Skeletal muscle satellite cell (primary cell): ENCODE results near the gene FUBP3. TPM values are rescaled to one million over a fixed set of nuclear protein-coding genes. Genes with fewer than 3 reads are reported as not detected.
"Not testable (repeated sequence)": the region's sequence is repeated elsewhere in the genome, so short reads cannot be mapped to it uniquely, and the experiment has no call there.

ENCODE experiments used
- H3K27me3 ChIP-seq: 2 replicates; pipeline ENCODE4 v1.7.0; 2013; ENCODE audit warnings: low read length; ENCODE audit not compliant: control insufficient read depth, insufficient read depth
- H3K36me3 ChIP-seq: 2 replicates; pipeline ENCODE4 v1.7.0; 2013; ENCODE audit warnings: mild to moderate bottlenecking, control low read depth, low read length; ENCODE audit not compliant: insufficient read depth
- H3K4me1 ChIP-seq: 2 replicates; pipeline ENCODE4 v1.7.0; 2013; ENCODE audit warnings: low read length; ENCODE audit not compliant: control insufficient read depth, insufficient read depth
- H3K4me2 ChIP-seq: 2 replicates; pipeline ENCODE4 v1.7.0; 2013; ENCODE audit warnings: mild to moderate bottlenecking, low read length
- H3K4me3 ChIP-seq: 2 replicates; pipeline ENCODE4 v1.7.0; 2013; ENCODE audit warnings: low read length
- H3K9ac ChIP-seq: 2 replicates; pipeline ENCODE4 v1.7.0; 2013; ENCODE audit warnings: mild to moderate bottlenecking, low read depth, low read length, moderate library complexity
- H3K9me3 ChIP-seq: replicated peaks from 2 replicates; pipeline ENCODE4 v1.7.0; 2013; ENCODE audit warnings: mild to moderate bottlenecking, control low read depth, low read length
- small RNA-seq: library from RNA; depleted of rRNA; stranded (forward); fragments of <200 nt; gene quantifications from one replicate; pipeline ENCODE3, GENCODE V24; 2012

Gene FUBP3

GRCh38 chr9:130681769-130682420, 102.5 kb downstream of the FUBP3 start:
- no peaks in the 10 kb centered on the region for H3K36me3 ChIP-seq

DNA sequence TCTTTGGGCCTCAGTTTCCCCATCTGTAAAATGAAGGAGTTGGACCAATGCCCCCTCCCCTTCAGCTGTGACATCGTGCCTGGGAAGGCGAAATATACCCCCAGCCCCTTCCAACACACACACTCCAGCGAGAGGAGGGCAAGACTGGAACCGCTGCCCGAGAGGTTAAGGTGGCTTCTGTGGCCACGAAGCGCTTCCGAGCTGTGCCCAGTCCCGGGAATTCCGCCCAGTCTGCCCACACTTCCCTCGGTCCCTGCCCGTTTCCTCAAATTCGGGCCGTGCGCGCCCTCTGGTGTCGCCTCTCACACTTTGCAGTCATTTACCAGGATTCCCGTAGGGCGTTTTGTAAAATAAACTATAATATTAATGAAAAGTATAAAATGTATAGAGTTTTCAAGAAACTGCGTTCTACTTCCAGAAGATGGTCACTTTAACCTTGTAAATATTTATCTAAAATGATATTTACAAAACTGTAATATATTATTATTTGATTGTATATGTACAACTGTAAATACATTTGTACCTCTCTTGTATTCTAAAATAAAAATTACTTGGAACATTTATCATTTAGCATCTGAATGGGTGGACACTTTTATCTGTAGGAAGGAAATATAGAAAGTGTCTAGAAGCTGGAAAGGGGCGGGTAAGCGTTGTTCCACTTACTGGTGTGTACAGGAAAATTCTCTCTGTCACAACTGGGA, 103.2 kb downstream of the FUBP3 start:
- Histone ChIP-seq H3K36me3 (no peaks in the 10 kb centered on the region), H3K27me3 (peaks cover 11% of the 10 kb centered on the region), H3K4me3 (peak overlapping the region; percentile 71), H3K9me3 (peaks cover 6% of the 10 kb centered on the region), H3K9ac (no peak overlapping the region), H3K4me1 (peaks cover 13% of the 10 kb centered on the region), H3K4me2 (peak overlapping the region; percentile 97)

More at GRCh38 chr9:130681769-130682420, 102.5 kb downstream of the FUBP3 start:
- H3K27me3 ChIP-seq, result peaks cover 11% of the 10 kb centered on the region
- peaks cover 6% of the 10 kb centered on the region for H3K9me3 ChIP-seq
- H3K4me2 ChIP-seq, result peak overlapping the region; percentile 97
- H3K9ac ChIP-seq, result peak overlapping the region; percentile 38
- H3K4me1 ChIP-seq, result peaks cover 13% of the 10 kb centered on the region
- H3K4me3 ChIP-seq, result peak overlapping the region; percentile 71

DNA sequence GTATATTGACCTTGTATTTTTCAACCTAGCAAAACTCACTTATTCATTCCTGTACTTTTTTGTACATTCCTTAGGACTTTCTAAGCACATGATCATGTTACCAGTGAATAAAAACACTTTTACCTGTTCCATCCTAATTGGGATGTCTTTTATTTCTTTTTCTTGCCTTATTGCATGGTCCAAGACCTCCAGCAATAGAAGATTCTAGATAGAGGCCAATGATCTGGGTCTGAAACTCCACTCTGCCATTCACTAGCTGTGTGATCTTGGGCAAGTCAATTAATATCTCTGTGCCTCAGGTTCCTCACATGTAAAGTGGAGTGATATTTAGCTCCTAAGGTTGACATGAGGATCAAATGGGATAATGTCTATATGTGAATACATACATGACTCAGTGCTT, 105.7 kb downstream of the FUBP3 start:
- peaks cover 4% of the 10 kb centered on the region for H3K27me3 ChIP-seq
- peaks cover 6% of the 10 kb centered on the region for H3K9me3 ChIP-seq
- no peak overlapping the region for H3K4me3 ChIP-seq
- no peak overlapping the region for H3K4me2 ChIP-seq
- no peaks in the 10 kb centered on the region for H3K36me3 ChIP-seq
- no peak overlapping the region for H3K9ac ChIP-seq
- H3K4me1 ChIP-seq, result peaks cover 17% of the 10 kb centered on the region

GRCh38 chr9:130685945-130686344, 106.6 kb downstream of the FUBP3 start:
- H3K4me1 ChIP-seq, result peaks cover 18% of the 10 kb centered on the region
- H3K4me3 ChIP-seq, H3K27me3 ChIP-seq: not testable (repeated sequence)

GRCh38 chr9:130687615-130688014, 108.2 kb downstream of the FUBP3 start:
- Histone ChIP-seq H3K9ac (no peak overlapping the region), H3K4me2 (no peak overlapping the region), H3K4me1 (peaks cover 8% of the 10 kb centered on the region), H3K27me3 (no peaks in the 10 kb centered on the region), H3K4me3 (no peak overlapping the region), H3K9me3 (peaks cover 6% of the 10 kb centered on the region), H3K36me3 (no peaks in the 10 kb centered on the region)

More at GRCh38 chr9:130685945-130686344, 106.6 kb downstream of the FUBP3 start:
- not testable (repeated sequence) for H3K9me3 ChIP-seq, H3K9ac ChIP-seq, H3K36me3 ChIP-seq, H3K4me2 ChIP-seq

Small RNA genes within 50 kb of the gene (small RNA-seq; reads per million reads assigned to genes)
- not detected for gene MIR6856
